Astrocyte (in vitro differentiated cells and primary cell): ENCODE measurements around the gene CHST11.

Experiments
- EZH2 ChIP-seq: IDR thresholded peaks from 2 replicates; pipeline ENCODE4 v1.6.1; 2012; ENCODE audit warnings: mild to moderate bottlenecking, low read length, inconsistent platforms; ENCODE audit not compliant: insufficient read depth
- TF ChIP-seq, protein P1 (sequence below): IDR thresholded peaks from 2 replicates; pipeline ENCODE4 v1.5.1; 2011; ENCODE audit warnings: low read depth, mild to moderate bottlenecking, inconsistent platforms, low read length, moderate library complexity; ENCODE audit not compliant: insufficient read depth

GRCh38 chr12:104482113-104482512, 25.4 kb downstream of the CHST11 start:
- TF ChIP-seq, protein P1, sequence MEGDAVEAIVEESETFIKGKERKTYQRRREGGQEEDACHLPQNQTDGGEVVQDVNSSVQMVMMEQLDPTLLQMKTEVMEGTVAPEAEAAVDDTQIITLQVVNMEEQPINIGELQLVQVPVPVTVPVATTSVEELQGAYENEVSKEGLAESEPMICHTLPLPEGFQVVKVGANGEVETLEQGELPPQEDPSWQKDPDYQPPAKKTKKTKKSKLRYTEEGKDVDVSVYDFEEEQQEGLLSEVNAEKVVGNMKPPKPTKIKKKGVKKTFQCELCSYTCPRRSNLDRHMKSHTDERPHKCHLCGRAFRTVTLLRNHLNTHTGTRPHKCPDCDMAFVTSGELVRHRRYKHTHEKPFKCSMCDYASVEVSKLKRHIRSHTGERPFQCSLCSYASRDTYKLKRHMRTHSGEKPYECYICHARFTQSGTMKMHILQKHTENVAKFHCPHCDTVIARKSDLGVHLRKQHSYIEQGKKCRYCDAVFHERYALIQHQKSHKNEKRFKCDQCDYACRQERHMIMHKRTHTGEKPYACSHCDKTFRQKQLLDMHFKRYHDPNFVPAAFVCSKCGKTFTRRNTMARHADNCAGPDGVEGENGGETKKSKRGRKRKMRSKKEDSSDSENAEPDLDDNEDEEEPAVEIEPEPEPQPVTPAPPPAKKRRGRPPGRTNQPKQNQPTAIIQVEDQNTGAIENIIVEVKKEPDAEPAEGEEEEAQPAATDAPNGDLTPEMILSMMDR, result no peak
- TF ChIP-seq EZH2, result no peak
